Activated T-helper 1 cell treated with Interleukin-2 at 50 U/mL for 16 hours (primary cell): ENCODE data around the gene OR52B6.
"Not testable (repeated sequence)": the region's sequence is repeated elsewhere in the genome, so short reads cannot be mapped to it uniquely, and the experiment has no call there.

Experiments used
- DNase-seq: peaks from one replicate; pipeline ENCODE4 v3.0.0-alpha.2; 2020; ENCODE audit warnings: low read depth

OR52B6 gene

GRCh38 chr11:5580577-5580976 is at the start of gene OR52B6:
TSS of gene OR52B6 (plus strand) at chr11:5580877. CDS start at chr11:5580877, 0 bp downstream.
- DNase-seq, result no peak

- DNase-seq, result no peak
These were observed 49.4 kb upstream of the OR52B6 start for GRCh38 chr11:5531053-5531831.

GRCh38 chr11:5534046-5534445 is 46.6 kb upstream of the OR52B6 start:
- DNase-seq, result no peak

DNA sequence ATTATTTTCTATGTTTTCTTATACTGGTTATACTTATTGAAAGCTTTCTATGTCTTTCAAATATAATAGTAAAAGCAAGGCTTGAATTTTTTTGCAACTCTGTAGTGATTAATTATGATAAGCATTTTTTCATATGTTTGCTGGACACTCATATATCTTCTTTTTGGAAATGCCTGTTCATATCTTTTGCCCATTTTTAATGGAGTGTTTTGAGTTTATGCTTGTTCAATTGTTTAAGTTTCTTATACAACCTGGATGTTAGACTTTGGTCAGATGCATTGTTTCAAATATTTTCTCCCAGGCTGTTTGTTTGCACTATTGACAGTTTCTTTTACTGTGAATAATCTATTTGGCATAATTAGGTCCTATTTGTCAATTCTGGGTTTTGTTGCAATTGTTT is 44.2 kb upstream of the OR52B6 start:
- no peak for DNase-seq

DNA sequence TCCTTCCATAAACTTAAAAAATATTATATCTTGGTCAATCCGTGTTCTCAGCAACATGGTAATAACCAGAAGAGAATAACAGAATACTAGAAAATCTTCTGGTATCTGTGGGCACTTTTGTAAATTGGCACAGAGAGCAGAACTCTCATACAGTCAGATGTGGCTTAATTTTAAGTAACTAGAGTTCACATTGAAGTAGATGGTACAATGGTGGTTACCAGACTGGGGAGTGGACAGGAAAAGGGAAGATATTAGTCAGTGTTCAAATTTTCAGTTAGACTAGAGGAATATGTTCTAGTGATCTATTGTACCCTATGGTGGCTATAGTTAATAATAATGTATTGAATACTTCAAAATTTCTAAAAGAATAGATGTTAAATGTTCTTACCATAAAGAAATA is 39.2 kb upstream of the OR52B6 start:
- no peak for DNase-seq

DNA sequence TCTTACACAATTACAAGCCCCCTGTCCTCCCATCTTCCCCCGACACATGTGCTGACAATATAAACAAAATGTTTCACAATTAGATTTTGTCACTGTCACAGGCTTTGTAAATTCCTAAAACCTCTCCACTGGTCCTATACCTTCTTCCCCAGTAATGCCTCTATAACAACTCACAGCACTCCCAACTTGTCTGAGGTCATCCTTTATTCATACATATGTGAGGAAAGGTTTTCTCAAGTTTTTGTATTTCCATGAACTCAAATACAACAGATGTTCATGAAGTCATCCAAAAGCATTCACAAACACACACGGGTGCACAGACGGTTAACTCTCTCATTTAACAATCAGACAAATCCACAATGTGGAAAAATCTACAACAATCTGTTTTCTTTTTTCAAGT is 34.2 kb upstream of the OR52B6 start:
- no peak for DNase-seq

DNA sequence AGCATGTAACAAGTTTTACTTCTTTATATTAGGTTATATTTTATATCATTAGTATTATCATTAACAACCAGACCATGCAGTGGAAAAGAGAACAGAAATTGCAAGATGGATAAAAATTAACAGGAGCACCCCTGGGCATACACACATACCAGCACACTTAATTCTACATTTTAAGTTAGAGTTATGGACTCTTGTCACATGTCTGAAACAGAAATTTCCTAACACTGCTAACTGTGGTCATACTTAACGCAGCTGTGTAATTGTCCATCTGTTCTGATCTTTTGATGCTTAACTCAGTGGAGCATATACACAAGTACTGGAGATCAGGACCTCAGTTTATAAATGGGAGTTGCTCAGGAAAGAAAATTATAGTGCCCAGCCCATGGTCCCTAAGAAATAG is 32.7 kb upstream of the OR52B6 start:
- DNase-seq, result no peak

DNA sequence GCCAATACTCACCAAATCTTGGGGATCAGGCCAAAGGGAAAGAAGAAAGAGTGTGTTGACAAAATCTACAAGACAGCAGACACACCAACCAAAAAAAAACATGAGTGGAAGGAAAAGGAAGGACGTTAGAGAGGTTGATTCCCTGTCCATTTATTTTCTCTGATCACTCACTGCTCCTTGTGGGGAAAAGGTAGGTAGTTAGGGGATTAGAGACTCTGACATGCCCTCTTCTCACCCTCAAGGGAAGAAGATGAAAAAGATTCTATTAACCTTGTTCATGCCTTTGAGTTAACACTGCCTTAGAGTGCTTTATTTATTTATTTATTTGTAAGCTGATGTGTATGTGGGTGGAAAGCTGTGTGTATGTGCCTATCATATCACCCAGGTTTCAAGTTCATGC is 32.2 kb upstream of the OR52B6 start, which contains the start of gene OR52H1:
Gene OR52H1 (minus strand): TSS at position 101 of the 400 bp plus-strand sequence. CDS start 3,035 bp downstream, outside the sequence.
- DNase-seq, result no peak

GRCh38 chr11:5550440-5551095 is 30.1 kb upstream of the OR52B6 start:
- DNase-seq, result no peak

DNA sequence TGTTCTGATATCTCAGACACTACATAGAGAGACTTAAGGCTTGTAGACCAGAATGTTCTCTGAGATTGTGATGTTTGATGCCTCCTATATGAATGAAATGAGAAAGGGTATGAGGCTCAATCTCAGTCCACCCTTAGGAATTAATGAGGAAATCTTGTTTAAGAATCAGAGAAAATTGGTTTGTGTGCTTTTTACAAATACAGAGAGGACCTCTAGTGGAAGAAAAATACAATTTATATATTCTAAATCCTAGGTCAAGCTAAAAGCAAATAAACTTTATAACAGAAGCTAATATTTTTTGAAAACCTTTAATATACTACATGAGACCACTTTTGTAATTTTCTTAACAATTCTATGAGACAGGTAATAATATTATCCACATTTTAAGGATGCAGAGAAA is 27.3 kb upstream of the OR52B6 start:
- DNase-seq, result no peak

DNA sequence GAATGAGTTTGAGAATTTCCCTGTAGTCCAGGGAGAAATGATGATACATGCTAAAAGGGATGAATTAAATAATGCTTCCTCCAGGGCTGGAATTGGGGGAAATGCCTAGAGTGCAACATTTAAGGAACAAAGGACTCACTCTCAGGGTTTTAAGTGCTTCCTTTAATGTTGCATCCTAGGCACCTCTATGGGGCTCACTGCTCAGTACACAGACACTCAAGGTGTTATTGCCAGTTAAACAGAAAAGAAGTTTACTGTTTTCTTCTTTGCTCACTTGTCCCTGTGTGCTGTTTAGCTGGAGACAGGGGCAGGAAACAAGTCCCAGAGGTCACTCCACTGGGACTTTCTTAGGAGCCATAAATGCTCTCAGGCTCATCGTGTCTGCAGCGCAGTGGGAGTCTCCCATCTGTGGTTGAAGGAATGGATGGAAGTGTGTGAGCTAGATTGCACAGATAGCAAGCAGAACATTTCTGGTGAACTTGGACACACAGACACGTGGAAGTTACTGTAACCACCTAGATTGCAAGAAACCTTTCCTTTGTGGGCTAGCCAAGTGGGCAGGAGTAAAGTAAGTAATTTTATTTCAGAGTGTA is 24.0 kb upstream of the OR52B6 start:
- DNase-seq, result no peak

- no peak for DNase-seq
These were observed 22.9 kb upstream of the OR52B6 start for GRCh38 chr11:5557751-5558150.

- no peak for DNase-seq
These were observed 16.2 kb upstream of the OR52B6 start for GRCh38 chr11:5564259-5565019.

DNA sequence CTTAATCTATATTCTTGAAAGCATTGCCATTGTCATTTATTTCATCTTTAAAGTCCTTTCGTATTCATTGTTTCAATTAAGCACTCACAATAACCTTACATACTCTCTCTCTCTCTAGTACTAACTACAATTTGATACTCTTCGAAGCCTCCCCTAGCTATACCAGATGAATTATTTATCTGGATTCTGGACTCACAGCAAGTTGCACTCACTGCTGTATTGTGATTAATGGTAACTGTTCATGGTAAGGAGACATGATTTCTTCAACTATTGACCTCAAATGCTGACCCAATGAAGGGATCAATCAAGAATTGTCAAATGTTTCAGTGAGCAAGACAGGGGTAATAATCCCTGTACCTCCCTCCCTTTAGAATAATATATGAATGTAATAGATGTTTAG is 6.0 kb upstream of the OR52B6 start:
- DNase-seq, result no peak

DNA sequence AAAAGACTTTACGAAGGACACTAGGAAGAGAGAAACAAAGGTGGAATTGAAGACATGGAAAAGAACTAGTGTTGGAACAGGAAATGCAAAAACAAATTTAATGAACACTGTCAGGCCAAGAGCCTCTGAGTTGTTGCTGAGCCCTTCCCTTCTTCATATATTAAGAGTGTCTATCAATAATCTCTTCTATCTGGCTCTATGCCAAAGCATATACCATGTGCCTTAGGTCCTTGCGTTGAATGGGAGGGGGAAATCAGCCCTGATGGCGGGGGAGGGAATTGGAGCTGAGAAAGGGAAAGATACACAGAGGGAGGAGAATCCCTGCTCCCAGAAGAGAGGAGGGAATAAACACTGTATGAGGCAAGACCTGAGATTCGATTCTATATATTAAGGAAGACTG is 5.5 kb upstream of the OR52B6 start:
- no peak for DNase-seq

- DNase-seq, result no peak
These were observed 3.6 kb upstream of the OR52B6 start for GRCh38 chr11:5577101-5577500.

DNA sequence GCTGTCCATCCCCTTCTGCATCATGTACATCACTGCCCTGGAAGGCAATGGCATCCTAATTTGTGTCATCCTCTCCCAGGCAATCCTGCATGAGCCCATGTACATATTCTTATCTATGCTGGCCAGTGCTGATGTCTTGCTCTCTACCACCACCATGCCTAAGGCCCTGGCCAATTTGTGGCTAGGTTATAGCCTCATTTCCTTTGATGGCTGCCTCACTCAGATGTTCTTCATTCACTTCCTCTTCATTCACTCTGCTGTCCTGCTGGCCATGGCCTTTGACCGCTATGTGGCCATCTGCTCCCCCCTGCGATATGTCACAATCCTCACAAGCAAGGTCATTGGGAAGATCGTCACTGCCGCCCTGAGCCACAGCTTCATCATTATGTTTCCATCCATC is 337 bp downstream of the OR52B6 start:
- no peak for DNase-seq

DNA sequence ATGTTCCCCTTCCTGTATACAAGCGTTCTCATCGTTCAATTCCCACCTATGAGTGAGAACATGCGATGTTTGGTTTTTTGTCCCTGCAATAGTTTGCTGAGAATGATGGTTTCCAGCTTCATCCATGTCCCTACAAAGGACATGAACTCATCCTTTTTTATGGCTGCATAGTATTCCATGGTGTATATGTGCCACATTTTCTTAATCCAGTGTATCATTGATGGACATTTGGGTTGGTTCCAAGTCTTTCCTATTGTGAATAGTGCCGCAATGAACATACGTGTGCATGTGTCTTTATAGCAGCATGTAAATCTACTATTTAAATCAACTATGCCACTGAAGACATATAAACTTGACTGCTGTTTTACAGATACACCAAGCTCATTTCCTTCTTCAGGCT is 3.8 kb downstream of the OR52B6 start:
- not testable (repeated sequence) for DNase-seq

GRCh38 chr11:5589906-5590305 is 9.2 kb downstream of the OR52B6 start:
- not testable (repeated sequence) for DNase-seq

DNA sequence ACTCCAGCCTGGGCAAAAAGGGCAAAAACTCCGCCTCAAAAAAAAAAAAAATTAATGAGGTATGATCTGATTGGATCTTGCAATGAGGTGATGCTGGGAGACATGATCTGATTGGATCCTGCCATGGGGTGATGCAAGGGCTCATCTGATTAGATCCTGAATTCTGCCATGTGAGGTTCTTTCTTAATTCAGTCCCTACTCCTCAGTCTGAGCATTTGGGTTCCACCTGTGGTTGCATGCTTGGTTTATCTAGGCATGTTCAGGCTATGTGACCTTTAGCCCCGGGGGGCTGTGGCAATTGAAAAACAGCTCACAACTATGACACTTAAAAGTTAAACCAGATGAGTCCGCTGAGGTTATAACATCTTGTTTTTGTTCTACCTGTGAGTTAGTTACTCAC is 10.9 kb downstream of the OR52B6 start:
- no peak for DNase-seq

DNA sequence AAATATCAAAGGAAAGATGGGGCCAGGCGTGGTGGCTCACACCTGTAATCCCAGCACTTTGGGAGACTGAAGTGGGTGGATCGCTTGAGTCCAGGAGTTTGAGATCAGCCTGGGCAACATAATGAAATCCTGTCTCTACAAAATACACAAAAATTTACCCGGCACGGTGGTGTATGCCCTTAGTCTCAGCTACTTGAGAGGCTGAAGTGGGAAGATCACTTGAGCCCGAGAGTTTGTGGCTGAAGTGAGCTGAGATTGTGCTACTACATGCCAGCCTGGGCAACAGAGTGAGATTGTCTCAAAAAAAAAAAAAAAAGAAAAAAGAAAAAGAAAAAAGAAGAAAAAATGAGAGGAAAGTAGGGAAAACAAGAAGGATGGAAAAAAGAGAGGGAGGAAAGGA is 11.9 kb downstream of the OR52B6 start:
- DNase-seq, result no peak

GRCh38 chr11:5593146-5593545 is 12.5 kb downstream of the OR52B6 start:
- DNase-seq, result no peak
